ENCODE results near the gene OAS3. TPM values are rescaled to one million over a fixed set of nuclear protein-coding genes. Genes with fewer than 3 reads are reported as not detected.

Gene OAS3
- polyA plus RNA-seq, 1 of the 3 experiments (the other 2 are of a cell fraction): 3.0 TPM

DNA sequence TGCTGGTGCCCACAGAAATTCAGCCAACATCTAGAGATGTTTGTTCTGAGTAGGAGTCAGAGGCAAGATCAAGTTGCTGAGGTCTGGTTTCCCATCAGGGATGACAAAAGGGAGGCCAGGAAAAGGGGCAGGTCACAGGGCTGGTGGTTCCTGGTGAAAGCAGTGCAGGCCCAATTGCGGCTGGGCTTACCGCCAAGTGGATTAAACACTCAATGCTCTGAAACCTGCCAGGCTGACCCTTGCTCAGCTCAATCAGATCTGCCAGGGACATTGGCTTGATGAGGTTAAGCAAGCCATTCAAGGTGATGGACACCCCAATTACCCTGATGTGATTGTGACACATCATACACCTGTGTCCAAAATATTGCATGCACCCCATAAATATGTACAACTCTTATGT lies 37.0 kb upstream of the OAS3 start:
- peaks cover 0 to 28% of the 10 kb centered on the region in 2 experiments; a peak in 2 of 4 replicates for H3K4me1 ChIP-seq (ENCODE audit: control insufficient read depth in 1 of 2, insufficient read depth in 2 of 2, low read depth in 1 of 2, low read length in 1 of 2)
- H3K4me2 ChIP-seq: no peak overlapping the region
- no peak overlapping the region for H3K4me3 ChIP-seq (ENCODE audit: low read depth in 2 of 2, low read length in 1 of 2)
- no peaks in the 10 kb centered on the region for H3K36me3 ChIP-seq (replicated peaks in 1 of 2; ENCODE audit: control insufficient read depth in 1 of 2, insufficient read depth in 2 of 2, low read length in 1 of 2)
- no peaks in the 10 kb centered on the region for H3F3A ChIP-seq (replicated peaks; ENCODE audit: insufficient read depth)
- peak overlapping the region in 1 of 2 experiments; percentile 62; a peak in 2 of 4 replicates for H3K27ac ChIP-seq (ENCODE audit: low read depth in 2 of 2, low read length in 1 of 2)
- H3K9ac ChIP-seq: no peak overlapping the region
- TF ChIP-seq MXI1 (IDR thresholded peaks at IDR 0.05; ENCODE audit: low read depth, low read length) (no peak), NFIC (IDR thresholded peaks at IDR 0.05; ENCODE audit: borderline replicate concordance) (no peak), TEAD4 (IDR thresholded peaks at IDR 0.05; ENCODE audit: borderline replicate concordance, insufficient read depth) (no peak), NRF1 (IDR thresholded peaks at IDR 0.05; ENCODE audit: low read depth, low read length) (no peak), RAD21 (IDR thresholded peaks at IDR 0.05; ENCODE audit: low read length) (no peak)
- no peaks in the 10 kb centered on the region for H3K9me2 ChIP-seq
- CTCF ChIA-PET: interaction anchor here (0.7 to 1.6 kb wide), 13 partner anchors 8 to 451 kb away, joined by 3 to 7 read pairs (median 3); partner anchors contain the start of gene OAS2
- H3K27me3 ChIP-seq (ENCODE audit: insufficient read depth): no peaks in the 10 kb centered on the region
- H3K9me3 ChIP-seq: no peaks in the 10 kb centered on the region
- POLR2A ChIA-PET: no interaction called here
- no peak for DNase-seq
- H4K20me1 ChIP-seq (ENCODE audit: insufficient read depth): no peaks in the 10 kb centered on the region
- H2AFZ ChIP-seq (ENCODE audit: low read depth): no peak overlapping the region
- H3K79me2 ChIP-seq (ENCODE audit: insufficient read depth): no peaks in the 10 kb centered on the region
- WGBS (ENCODE audit: low lambda C conversion rate): 100% methylated on average over 2 of the region's 2 CpGs

DNA sequence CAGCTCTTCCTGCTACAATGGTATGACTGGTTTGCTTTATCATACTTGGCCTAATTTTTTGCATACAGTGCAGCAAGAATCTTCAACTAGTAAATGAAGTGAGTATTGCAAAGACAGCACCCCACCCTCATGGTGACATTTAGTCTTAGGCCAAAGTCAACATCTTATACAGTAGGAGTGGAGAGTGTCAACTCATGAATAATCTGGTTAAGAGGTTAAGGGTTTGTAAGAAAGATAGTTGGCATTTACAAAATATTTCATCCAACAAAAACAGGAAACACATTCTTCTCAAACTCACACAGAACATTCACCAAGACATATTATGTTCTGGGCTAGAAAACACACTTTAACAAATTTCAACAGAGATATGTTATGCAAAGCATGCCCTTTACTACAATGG lies 33.7 kb upstream of the OAS3 start:
- Histone ChIP-seq H3K4me2 (no peak overlapping the region), H3F3A (replicated peaks; ENCODE audit: insufficient read depth) (no peaks in the 10 kb centered on the region), H2AFZ (ENCODE audit: low read depth) (no peak overlapping the region), H3K4me3 (ENCODE audit: low read depth in 2 of 2, low read length in 1 of 2) (no peak overlapping the region), H3K79me2 (ENCODE audit: insufficient read depth) (no peaks in the 10 kb centered on the region), H4K20me1 (ENCODE audit: insufficient read depth) (no peaks in the 10 kb centered on the region), H3K9ac (no peak overlapping the region), H3K4me1 (ENCODE audit: control insufficient read depth in 1 of 2, insufficient read depth in 2 of 2, low read depth in 1 of 2, low read length in 1 of 2) (peaks cover 0 to 38% of the 10 kb centered on the region in 2 experiments; a peak in 2 of 4 replicates), H3K27ac (ENCODE audit: low read depth in 2 of 2, low read length in 1 of 2) (no peak overlapping the region), H3K36me3 (replicated peaks in 1 of 2; ENCODE audit: control insufficient read depth in 1 of 2, insufficient read depth in 2 of 2, low read length in 1 of 2) (no peaks in the 10 kb centered on the region), H3K9me2 (no peaks in the 10 kb centered on the region), H3K27me3 (ENCODE audit: insufficient read depth) (no peaks in the 10 kb centered on the region), H3K9me3 (no peaks in the 10 kb centered on the region)
- TF ChIP-seq, protein P1, sequence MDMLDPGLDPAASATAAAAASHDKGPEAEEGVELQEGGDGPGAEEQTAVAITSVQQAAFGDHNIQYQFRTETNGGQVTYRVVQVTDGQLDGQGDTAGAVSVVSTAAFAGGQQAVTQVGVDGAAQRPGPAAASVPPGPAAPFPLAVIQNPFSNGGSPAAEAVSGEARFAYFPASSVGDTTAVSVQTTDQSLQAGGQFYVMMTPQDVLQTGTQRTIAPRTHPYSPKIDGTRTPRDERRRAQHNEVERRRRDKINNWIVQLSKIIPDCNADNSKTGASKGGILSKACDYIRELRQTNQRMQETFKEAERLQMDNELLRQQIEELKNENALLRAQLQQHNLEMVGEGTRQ (IDR thresholded peaks at IDR 0.05; ENCODE audit: borderline replicate concordance, low read depth, low read length): no peak
- TF ChIP-seq NRF1 (IDR thresholded peaks at IDR 0.05; ENCODE audit: low read depth, low read length) (no peak), SMC3 (IDR thresholded peaks at IDR 0.05; ENCODE audit: low read depth, low read length) (no peak), RXRA (IDR thresholded peaks at IDR 0.05; ENCODE audit: borderline replicate concordance, low read depth) (no peak), POLR2AphosphoS5 (IDR thresholded peaks at IDR 0.05; ENCODE audit: low read depth, low read length) (no peak), TCF12 (IDR thresholded peaks at IDR 0.05) (no peak), EP300 (IDR thresholded peaks at IDR 0.05; ENCODE audit: borderline replicate concordance in 1 of 2, low read depth in 1 of 2, low read length in 1 of 2) (no peak), GATA2 (CRISPR knock-in tag; IDR thresholded peaks at IDR 0.05) (no peak)
- TF ChIP-seq, protein P2, sequence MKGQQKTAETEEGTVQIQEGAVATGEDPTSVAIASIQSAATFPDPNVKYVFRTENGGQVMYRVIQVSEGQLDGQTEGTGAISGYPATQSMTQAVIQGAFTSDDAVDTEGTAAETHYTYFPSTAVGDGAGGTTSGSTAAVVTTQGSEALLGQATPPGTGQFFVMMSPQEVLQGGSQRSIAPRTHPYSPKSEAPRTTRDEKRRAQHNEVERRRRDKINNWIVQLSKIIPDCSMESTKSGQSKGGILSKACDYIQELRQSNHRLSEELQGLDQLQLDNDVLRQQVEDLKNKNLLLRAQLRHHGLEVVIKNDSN (IDR thresholded peaks at IDR 0.05; ENCODE audit: borderline replicate concordance, low read depth): no peak
- ChIA-PET CTCF (interaction anchor here (1.4 kb wide), 1 partner anchor 14 kb away, joined by 3 read pairs; no protein-coding TSS in a partner anchor), POLR2A (no interaction called here)
- no peak for DNase-seq
